OCI-LY3 (cell line): ENCODE measurements around the gene MAPK8IP1.
A peak's percentile ranks its signal among the peaks of the same experiment; 100 is the strongest.

Experiments
- H2AFZ ChIP-seq: fragments of 200-600, 300-600 bp; shearing (Covaris generic); 2 replicates; pipeline ENCODE4 v1.6.0; 2014; ENCODE audit warnings: antibody characterized with exemption, low read depth, low read length
- H3K27ac ChIP-seq: fragments of 200-600, 300-600 bp; sonication (generic); 2 replicates; pipeline ENCODE4 v1.5.1; 2014; ENCODE audit warnings: mild to moderate bottlenecking, low read length, moderate library complexity, mixed read lengths
- H3K27me3 ChIP-seq: fragments of 200-600, 300-600 bp; sonication (generic); 2 replicates; pipeline ENCODE4 v1.6.1; 2014; ENCODE audit warnings: low read depth, low read length, mixed read lengths
- H3K36me3 ChIP-seq: fragments of 200-600, 300-600 bp; sonication (generic); replicated peaks from 2 replicates; pipeline ENCODE3; 2014; ENCODE audit warnings: low read depth, low read length, mixed read lengths
- H3K4me1 ChIP-seq: fragments of 300-600, 200-600 bp; sonication (generic); 2 replicates; pipeline ENCODE4 v1.6.1; 2014; ENCODE audit warnings: low read length, mixed read lengths
- H3K4me2 ChIP-seq: fragments of 200-600, 300-600 bp; sonication (generic); 2 replicates; pipeline ENCODE4 v1.6.1; 2014; ENCODE audit warnings: low read length, mixed read lengths
- H3K4me3 ChIP-seq: fragments of 300-600, 200-600 bp; sonication (generic); 2 replicates; pipeline ENCODE4 v1.5.1; 2014; ENCODE audit warnings: antibody characterized with exemption, mild to moderate bottlenecking, low read length, moderate library complexity
- H3K79me2 ChIP-seq: fragments of 300-600, 200-600 bp; shearing (Covaris generic); 2 replicates; pipeline ENCODE4 v1.6.1; 2014; ENCODE audit warnings: mild to moderate bottlenecking, low read length, mixed read lengths
- H3K9ac ChIP-seq: fragments of 300-600, 200-600 bp; shearing (Covaris generic); 2 replicates; pipeline ENCODE4 v1.6.0; 2014; ENCODE audit warnings: mild to moderate bottlenecking, low read length, moderate library complexity
- H3K9me3 ChIP-seq: fragments of 200-600, 300-600 bp; shearing (Covaris generic); 2 replicates; pipeline ENCODE4 v1.6.1; 2014; ENCODE audit warnings: low read length, mixed read lengths; ENCODE audit not compliant: insufficient read depth
- H4K20me1 ChIP-seq: fragments of 200-600, 300-600 bp; sonication (generic); 2 replicates; pipeline ENCODE4 v1.6.1; 2016; ENCODE audit warnings: low read length, mixed read lengths; ENCODE audit not compliant: insufficient read depth
- CTCF ChIP-seq: fragments of 200-600, 300-600 bp; sonication (generic); IDR thresholded peaks from 2 replicates; pipeline ENCODE4 v1.5.1; 2014; ENCODE audit warnings: antibody characterized with exemption, low read length, low read depth
- EZH2phosphoT487 ChIP-seq: fragments of 200-600 bp; shearing (Covaris generic); IDR thresholded peaks from 2 replicates; pipeline ENCODE4 v1.6.1; 2018; ENCODE audit warnings: antibody characterized with exemption, mixed run types, low read depth

Gene MAPK8IP1

GRCh38 chr11:45932217-45932616, 46.8 kb downstream of the MAPK8IP1 start:
- H3K27ac ChIP-seq = peak overlapping the region; percentile 96
- peaks cover 2% of the 10 kb centered on the region; the same call in 1 of the 2 replicates for H4K20me1 ChIP-seq
- H3K9ac ChIP-seq = peak overlapping the region; percentile 76
- peak overlapping the region; percentile 79 for H3K4me3 ChIP-seq
- peaks cover 23% of the 10 kb centered on the region for H3K36me3 ChIP-seq
- H3K79me2 ChIP-seq = peaks cover 30% of the 10 kb centered on the region
- H3K27me3 ChIP-seq = no peaks in the 10 kb centered on the region
- H3K4me2 ChIP-seq = peak overlapping the region; percentile 77
- H3K4me1 ChIP-seq = peaks cover 81% of the 10 kb centered on the region
- no peaks in the 10 kb centered on the region for H3K9me3 ChIP-seq
- no peak overlapping the region for H2AFZ ChIP-seq
- TF ChIP-seq EZH2phosphoT487 = no peak
- no peak for TF ChIP-seq CTCF

- no peak for TF ChIP-seq EZH2phosphoT487
- no peak for TF ChIP-seq CTCF
- Histone ChIP-seq H2AFZ (no peak overlapping the region), H3K4me2 (peak overlapping the region; percentile 77), H3K27ac (peak overlapping the region; percentile 96), H3K4me3 (peak overlapping the region; percentile 79), H3K79me2 (peaks cover 30% of the 10 kb centered on the region), H3K36me3 (peaks cover 29% of the 10 kb centered on the region), H3K9me3 (no peaks in the 10 kb centered on the region), H3K9ac (peak overlapping the region; percentile 76), H3K4me1 (peaks cover 89% of the 10 kb centered on the region), H4K20me1 (peaks cover 2% of the 10 kb centered on the region; the same call in 1 of the 2 replicates), H3K27me3 (no peaks in the 10 kb centered on the region)
Observed at GRCh38 chr11:45933131-45933831, 47.8 kb downstream of the MAPK8IP1 start.

- Histone ChIP-seq H3K79me2 (peaks cover 30% of the 10 kb centered on the region), H3K4me3 (peak overlapping the region; percentile 79), H4K20me1 (peaks cover 2% of the 10 kb centered on the region; the same call in 1 of the 2 replicates), H3K36me3 (peaks cover 29% of the 10 kb centered on the region), H3K27ac (peak overlapping the region; percentile 96), H2AFZ (no peak overlapping the region), H3K4me1 (peaks cover 94% of the 10 kb centered on the region), H3K4me2 (peak overlapping the region; percentile 77), H3K27me3 (no peaks in the 10 kb centered on the region), H3K9me3 (no peaks in the 10 kb centered on the region), H3K9ac (peak overlapping the region; percentile 61)
- TF ChIP-seq CTCF (no peak), EZH2phosphoT487 (no peak)
Observed at GRCh38 chr11:45933846-45934579, 48.6 kb downstream of the MAPK8IP1 start.

- peak overlapping the region; percentile 96 for H3K27ac ChIP-seq
- peak overlapping the region; percentile 46 for H3K4me3 ChIP-seq
- peak overlapping the region; percentile 61; the same call in 1 of the 2 replicates for H3K9ac ChIP-seq
- H2AFZ ChIP-seq = no peak overlapping the region
- TF ChIP-seq CTCF = no peak
- TF ChIP-seq EZH2phosphoT487 = no peak
- peaks cover 94% of the 10 kb centered on the region for H3K4me1 ChIP-seq
- peaks cover under 1% of the 10 kb centered on the region; the same call in 1 of the 2 replicates for H4K20me1 ChIP-seq
- H3K36me3 ChIP-seq = peaks cover 29% of the 10 kb centered on the region
- peak overlapping the region; percentile 77 for H3K4me2 ChIP-seq
- H3K9me3 ChIP-seq = no peaks in the 10 kb centered on the region
- peaks cover 24% of the 10 kb centered on the region for H3K79me2 ChIP-seq
- no peaks in the 10 kb centered on the region for H3K27me3 ChIP-seq
Observed at GRCh38 chr11:45934580-45935318, 49.3 kb downstream of the MAPK8IP1 start.
